Measurements from ENCODE around the gene NPIPA5.
"Not testable (repeated sequence)": the region's sequence is repeated elsewhere in the genome, so short reads cannot be mapped to it uniquely, and the experiment has no call there.

Gene NPIPA5

DNA sequence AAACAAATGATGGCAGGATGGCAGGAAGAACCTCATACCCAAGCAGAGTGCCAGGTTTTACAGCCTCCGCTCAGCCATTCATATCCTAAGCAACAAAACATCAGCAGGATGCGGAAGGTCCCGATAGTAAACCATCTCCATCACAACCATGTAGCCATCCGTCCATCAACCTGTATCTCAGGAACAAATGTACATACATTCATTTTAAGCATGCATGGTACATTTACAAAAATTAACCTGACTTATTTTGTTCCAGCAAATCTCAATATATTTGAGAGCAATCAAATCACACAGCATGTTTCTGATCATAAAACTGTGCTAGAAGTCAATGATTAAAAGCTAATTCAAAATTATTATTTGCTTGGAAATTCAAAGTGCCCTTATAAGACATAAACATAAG lies at the start of gene NPIPA5:
NPIPA5 (minus strand) TSS at position 101 of the 400 bp plus-strand sequence; CDS start at position 101, 0 bp downstream.
- DNase-seq = not testable (repeated sequence)

GRCh38 chr16:15427648-15428239 lies 49.6 kb upstream of the NPIPA5 start:
- peak; percentile 36 for DNase-seq

- no peak for DNase-seq
Measured at GRCh38 chr16:15426796-15427195, 48.7 kb upstream of the NPIPA5 start.

DNA sequence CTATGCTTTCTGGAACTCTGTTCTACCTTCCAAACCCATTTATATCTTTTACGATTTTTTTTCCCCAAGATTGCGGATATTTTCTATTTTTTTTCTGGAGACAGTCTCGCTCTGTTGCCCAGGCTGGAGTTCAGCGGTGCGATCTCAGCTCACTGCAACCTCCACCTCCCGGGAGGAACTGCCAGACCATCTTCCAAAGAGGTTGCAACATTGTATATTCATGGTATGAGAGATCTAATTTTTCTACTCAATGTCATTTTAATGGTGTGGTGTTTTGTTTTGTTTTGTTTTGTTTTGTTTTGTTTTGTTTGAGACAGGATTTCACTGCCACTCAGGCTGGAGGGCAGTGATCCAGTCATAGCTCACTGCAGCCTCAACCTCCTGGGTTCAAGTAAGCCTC lies 47.8 kb upstream of the NPIPA5 start:
- DNase-seq = no peak

DNA sequence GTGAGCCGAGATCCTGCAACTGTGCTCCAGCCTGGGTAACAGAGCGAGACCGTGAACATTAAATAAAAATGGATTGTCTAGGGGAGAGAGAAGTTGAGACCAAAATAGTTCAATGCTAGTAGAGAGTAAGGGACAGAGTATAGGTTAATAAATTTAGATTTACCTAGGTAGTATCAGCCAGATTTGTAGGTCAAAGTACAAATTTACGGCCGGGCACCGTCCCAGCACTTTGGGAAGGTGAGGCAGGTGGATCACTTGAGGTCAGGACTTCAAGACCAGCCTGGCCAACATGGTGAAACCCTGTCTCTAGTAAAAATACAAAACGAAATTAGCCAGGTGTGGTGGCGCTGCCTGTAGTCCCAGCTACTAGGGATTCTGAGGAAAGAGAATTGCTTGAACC lies 44.1 kb upstream of the NPIPA5 start:
- no peak for DNase-seq

DNA sequence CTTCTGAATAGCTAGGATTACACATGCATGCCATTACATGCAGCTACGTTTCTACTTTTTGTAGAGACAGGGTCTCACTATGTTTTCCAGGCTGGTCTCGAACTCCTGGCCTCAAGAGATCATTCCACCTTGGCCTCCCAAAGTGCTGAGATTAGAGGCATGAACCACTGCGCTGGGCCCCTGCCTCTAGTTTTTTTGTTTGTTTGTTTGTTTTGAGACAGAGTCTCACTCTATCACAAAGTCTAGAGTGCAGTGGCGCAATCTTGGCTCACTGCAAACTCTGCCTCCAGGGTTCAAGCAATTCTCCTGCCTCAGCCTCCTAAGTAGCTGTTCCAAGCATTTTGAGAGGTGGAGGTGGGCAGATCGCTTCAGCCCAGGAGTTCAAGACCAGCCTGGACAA lies 43.6 kb upstream of the NPIPA5 start:
- not testable (repeated sequence) for DNase-seq

GRCh38 chr16:15418206-15418605 lies 40.1 kb upstream of the NPIPA5 start:
- no peak for DNase-seq

GRCh38 chr16:15417197-15417596 lies 39.1 kb upstream of the NPIPA5 start:
- DNase-seq = no peak

DNA sequence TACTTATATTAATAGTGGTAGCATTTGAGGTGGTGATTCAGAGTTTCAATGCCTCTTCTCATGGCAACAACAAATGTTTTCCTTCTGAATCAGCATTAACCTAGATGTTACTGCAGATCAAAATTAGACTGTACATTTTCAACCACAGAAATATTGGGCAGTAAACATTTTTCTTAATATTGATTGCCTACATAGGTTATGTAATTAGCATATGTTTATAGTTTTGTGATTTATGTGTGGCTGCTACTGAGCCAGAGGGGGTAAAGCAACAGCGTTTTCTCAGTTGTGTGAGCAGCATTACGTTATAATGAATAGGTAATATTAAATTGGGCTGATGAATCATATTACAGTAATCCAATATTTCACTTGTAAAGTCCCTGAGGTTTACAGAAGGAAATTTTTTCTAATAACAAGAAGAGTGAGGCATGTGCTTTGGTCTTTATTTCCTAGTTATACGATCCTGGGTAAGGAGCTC lies 37.5 kb upstream of the NPIPA5 start:
- no peak for DNase-seq

GRCh38 chr16:15409476-15409875 lies 31.4 kb upstream of the NPIPA5 start:
- not testable (repeated sequence) for DNase-seq

- DNase-seq = not testable (repeated sequence)
Measured at GRCh38 chr16:15407756-15408155, 29.7 kb upstream of the NPIPA5 start.

DNA sequence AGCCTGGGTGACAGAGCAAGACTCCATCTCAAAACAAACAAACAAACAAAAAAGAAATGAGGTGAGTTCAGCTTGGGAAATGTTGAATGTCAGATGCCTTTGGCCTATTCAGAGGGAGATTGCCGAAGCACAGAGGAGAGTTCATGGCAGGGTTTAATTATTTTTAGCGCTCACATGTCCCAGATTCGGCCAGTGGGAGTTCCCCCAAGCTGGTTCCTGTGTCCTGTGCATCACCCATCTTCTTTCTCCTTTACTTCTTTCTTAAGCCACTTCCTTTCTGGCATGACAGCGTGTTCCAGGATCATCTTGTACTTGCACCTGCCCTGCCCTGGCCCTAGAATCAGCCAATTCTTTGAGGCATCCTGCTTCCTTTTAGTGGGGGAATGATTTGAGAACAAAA lies 26.7 kb upstream of the NPIPA5 start:
- DNase-seq = no peak

DNA sequence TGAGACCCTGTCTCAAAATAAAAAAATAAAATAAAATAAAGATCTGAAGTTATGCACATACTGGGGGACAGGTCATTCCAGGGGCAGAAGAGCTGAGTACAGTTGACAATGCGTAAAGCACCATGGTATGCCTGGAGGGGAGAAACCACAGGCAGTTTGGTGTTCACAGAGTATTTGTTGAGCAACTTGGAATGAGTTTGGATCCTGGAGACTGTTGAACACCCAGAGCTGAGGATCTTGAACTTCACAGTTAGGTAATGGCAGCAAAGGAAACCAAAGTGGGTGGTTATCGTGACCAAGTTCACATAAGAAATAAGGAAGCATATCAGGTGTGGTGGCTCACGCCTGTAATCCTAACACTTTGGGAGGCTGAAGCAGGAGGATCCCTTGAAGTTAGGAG lies 26.0 kb upstream of the NPIPA5 start:
- DNase-seq = not testable (repeated sequence)

- no peak for DNase-seq
Measured at GRCh38 chr16:15403392-15403995, 25.4 kb upstream of the NPIPA5 start.

GRCh38 chr16:15401972-15402371 lies 23.9 kb upstream of the NPIPA5 start:
- no peak for DNase-seq

DNA sequence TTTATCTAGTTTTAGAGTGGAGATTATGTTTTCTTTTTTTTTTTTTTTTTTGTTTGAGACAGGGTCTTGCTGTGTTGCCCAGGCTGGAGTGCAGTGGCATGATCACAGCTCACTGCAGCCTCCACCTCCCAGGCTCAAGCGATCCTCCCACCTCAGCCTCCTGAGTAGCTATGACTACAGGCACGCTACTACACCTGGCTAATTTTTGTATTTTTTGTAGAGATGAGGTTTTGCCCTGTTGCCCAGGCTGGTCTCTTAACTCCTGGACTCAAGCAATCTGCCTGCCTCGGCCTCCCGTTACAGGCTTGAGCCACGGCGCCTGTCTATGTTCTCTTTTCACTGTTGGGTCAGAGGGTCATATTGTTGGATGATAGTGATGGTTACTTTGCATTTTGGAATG lies 22.2 kb upstream of the NPIPA5 start:
- DNase-seq = not testable (repeated sequence)

DNA sequence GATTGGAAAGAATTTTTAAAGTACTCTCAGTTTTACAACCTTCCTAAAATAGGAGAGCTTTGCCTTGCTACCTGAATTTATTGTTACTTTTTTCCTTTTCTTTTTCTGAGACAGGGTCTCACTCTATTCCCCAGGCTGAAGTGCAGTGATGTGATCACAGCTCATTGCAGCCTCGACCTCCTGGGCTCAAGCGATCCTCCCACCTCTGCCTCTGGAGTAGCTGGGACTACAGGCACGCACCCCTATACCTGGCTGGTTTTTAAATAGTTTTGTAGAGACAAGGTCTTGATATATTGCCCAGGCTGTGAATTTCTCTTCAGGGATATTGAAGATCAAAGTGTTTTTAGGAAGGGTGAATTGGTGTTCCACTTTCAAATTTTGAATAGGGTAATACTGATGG lies 21.2 kb upstream of the NPIPA5 start:
- DNase-seq = no peak

GRCh38 chr16:15398618-15399316 lies 20.7 kb upstream of the NPIPA5 start:
- no peak for DNase-seq

DNA sequence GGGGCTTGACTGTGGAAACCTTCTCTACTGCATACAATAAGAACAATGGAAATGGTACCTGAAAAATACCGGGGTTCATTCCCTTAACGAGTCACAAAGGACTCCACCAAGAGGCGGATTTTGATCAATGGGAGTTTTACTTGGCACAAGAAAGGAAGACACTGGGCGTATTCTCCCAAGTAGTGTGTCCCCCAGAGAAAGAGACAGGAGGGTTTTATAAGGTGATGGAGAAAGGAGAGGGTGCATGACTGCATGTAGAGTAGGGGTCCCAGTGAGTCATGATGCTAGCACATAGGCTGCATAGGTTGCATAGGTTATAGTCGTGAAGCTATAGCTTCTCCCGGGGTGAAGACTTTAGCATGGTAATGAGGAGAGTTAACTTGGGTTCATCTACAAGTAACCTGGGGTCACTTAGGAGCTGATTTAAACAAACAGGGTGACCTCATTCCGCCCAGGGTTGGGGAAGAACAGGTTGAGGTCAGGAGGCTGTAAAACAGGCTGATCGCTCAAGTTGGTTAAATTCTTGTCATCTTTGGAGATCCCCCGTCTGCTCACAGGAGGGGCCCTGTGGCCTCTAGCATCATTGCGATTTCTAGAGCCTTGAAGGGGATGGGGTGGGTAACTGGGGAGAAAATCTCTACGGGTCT lies 19.0 kb upstream of the NPIPA5 start:
- DNase-seq = no peak

GRCh38 chr16:15396509-15396829 lies 18.4 kb upstream of the NPIPA5 start:
- not testable (repeated sequence) for DNase-seq

GRCh38 chr16:15395631-15396508 lies 17.8 kb upstream of the NPIPA5 start, which contains the start of gene MPV17L:
Gene MPV17L (plus strand): TSS chr16:15395754. CDS start chr16:15395898, 144 bp downstream.
- DNase-seq = not testable (repeated sequence)

- DNase-seq = not testable (repeated sequence)
Measured at GRCh38 chr16:15393025-15393424, 14.9 kb upstream of the NPIPA5 start.

DNA sequence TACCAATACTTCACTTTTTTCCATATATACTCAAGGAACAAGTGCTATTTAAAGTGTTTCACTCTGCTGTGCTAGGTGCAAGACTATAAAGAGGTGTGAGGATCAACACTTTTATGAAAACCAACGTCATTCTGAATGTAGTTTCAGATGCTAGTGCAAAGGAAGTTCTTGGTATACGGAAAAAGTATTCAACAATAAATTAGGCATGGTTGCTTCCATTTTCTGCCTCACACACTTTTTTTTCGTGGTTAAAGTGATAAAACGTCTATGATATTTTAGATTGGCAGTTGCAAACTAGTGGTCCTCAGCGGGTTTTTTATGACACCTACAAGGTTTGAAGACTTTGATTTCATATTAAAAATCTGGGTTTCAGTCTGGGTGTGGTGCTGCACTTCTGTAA lies 11.8 kb upstream of the NPIPA5 start:
- DNase-seq = not testable (repeated sequence)
